Neural crest cell (in vitro differentiated cells): ENCODE measurements around the gene MC1R. TPM values are rescaled to one million over a fixed set of nuclear protein-coding genes. Genes with fewer than 3 reads are reported as not detected.

ENCODE experiments used
- DNase-seq: peaks from one replicate; pipeline ENCODE4 v3.0.0; 2021; ENCODE audit warnings: low read depth, mixed read lengths, low spot score
- H3K27ac Mint-ChIP-seq: one replicate; pipeline ENCODE4 v1.8.0; 2021; ENCODE audit warnings: mild to moderate bottlenecking, mixed read lengths; ENCODE audit not compliant: unreplicated experiment
- H3K27me3 Mint-ChIP-seq: 2 replicates; pipeline ENCODE4 v1.8.0; 2021; ENCODE audit warnings: low read depth, mild to moderate bottlenecking, mixed read lengths
- H3K36me3 Mint-ChIP-seq: 2 replicates; pipeline ENCODE4 v1.8.0; 2021; ENCODE audit warnings: low read depth, mild to moderate bottlenecking, mixed read lengths
- H3K4me1 Mint-ChIP-seq: 2 replicates; pipeline ENCODE4 v1.8.0; 2021; ENCODE audit warnings: mixed read lengths
- H3K4me3 Mint-ChIP-seq: one replicate; pipeline ENCODE4 v1.8.0; 2021; ENCODE audit warnings: mild to moderate bottlenecking, mixed read lengths
- H3K9me3 Mint-ChIP-seq: 2 replicates; pipeline ENCODE4 v1.8.0; 2021; ENCODE audit warnings: mixed read lengths
- total RNA-seq: library from RNA; stranded (reverse); gene quantifications from 2 replicates; pipeline ENCODE4 v1.2.1, GENCODE V29; 2021
- TF ChIP-seq, protein P1 (sequence below): fragments of 200-600 bp; sonication (generic); conservative IDR thresholded peaks from 2 replicates; pipeline ENCODE4 v1.5.0; 2021; ENCODE audit warnings: antibody characterized with exemption, mild to moderate bottlenecking

MC1R gene
- total RNA-seq, 1 donor from 2014 or later, result 8.3 TPM

- Mint-ChIP-seq H3K4me3 (no peak overlapping the region), H3K36me3 (peaks cover 13% of the 10 kb centered on the region), H3K9me3 (no peaks in the 10 kb centered on the region), H3K4me1 (no peaks in the 10 kb centered on the region), H3K27ac (no peak overlapping the region), H3K27me3 (no peaks in the 10 kb centered on the region)
- DNase-seq, result no peak
- TF ChIP-seq, protein P1, sequence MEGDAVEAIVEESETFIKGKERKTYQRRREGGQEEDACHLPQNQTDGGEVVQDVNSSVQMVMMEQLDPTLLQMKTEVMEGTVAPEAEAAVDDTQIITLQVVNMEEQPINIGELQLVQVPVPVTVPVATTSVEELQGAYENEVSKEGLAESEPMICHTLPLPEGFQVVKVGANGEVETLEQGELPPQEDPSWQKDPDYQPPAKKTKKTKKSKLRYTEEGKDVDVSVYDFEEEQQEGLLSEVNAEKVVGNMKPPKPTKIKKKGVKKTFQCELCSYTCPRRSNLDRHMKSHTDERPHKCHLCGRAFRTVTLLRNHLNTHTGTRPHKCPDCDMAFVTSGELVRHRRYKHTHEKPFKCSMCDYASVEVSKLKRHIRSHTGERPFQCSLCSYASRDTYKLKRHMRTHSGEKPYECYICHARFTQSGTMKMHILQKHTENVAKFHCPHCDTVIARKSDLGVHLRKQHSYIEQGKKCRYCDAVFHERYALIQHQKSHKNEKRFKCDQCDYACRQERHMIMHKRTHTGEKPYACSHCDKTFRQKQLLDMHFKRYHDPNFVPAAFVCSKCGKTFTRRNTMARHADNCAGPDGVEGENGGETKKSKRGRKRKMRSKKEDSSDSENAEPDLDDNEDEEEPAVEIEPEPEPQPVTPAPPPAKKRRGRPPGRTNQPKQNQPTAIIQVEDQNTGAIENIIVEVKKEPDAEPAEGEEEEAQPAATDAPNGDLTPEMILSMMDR, result no peak
These were observed 18.7 kb upstream of the MC1R start for GRCh38 chr16:89899879-89900481.

DNA sequence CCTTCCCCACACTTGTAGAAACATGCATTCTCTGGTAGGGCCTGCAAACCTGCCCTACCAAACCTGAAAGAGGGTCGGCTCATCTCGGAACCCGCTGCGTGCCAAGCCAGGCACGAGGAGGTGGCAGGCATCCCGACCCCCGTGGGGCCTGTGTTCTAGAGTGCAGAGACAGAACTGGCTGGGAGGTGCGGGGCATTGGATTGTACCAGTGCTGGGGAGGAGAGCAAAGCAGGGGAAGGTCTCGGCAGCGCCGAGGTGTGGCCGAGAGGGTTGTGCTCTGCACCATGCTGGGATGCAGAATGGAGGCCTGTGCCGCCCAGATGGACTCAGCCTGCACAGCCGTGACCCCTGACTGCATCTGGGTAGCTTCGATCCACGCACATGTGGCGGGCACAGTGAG is 17.8 kb upstream of the MC1R start:
- Mint-ChIP-seq H3K9me3 (no peaks in the 10 kb centered on the region), H3K36me3 (peaks cover 16% of the 10 kb centered on the region), H3K4me3 (no peak overlapping the region), H3K27ac (no peak overlapping the region), H3K27me3 (no peaks in the 10 kb centered on the region), H3K4me1 (no peaks in the 10 kb centered on the region)
- no peak for DNase-seq
- TF ChIP-seq, protein P1, result no peak

- H3K27me3 Mint-ChIP-seq, result no peaks in the 10 kb centered on the region
- no peak for DNase-seq
- no peaks in the 10 kb centered on the region for H3K9me3 Mint-ChIP-seq
- TF ChIP-seq, protein P1, result no peak
- H3K36me3 Mint-ChIP-seq, result peaks cover 29% of the 10 kb centered on the region
- no peaks in the 10 kb centered on the region for H3K4me1 Mint-ChIP-seq
- no peak overlapping the region for H3K27ac Mint-ChIP-seq
- H3K4me3 Mint-ChIP-seq, result no peak overlapping the region
These were observed 15.7 kb upstream of the MC1R start for GRCh38 chr16:89902980-89903379.

DNA sequence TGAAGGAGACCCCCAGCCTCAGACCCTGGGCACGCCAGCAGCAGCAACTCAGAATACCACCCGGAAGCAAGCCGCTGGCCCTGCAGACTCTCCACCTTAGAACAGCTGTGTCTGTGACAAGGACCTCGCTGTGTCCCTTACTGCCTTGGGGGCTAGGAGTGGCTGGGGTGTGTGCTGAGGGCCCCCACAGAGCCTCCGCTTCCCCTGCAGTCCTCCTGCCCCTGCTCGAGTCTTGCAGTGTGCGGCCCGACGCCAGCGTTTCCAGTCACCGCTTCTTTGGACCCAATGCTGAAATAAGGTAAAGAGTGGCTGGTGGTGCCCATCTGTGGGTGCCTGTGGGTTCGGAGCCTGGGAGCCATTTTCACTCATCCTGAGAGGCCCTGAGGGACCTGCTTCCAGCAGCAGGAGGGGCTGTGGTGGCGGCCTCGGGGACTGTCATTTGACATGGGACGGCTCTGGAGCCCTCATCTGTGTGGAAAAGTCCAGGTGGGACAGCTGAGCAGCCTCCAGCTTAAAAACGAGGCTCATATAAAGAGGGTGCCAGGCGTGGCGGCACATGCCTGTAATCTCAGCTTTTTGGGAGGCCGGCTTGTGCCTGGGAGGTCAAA is 14.7 kb upstream of the MC1R start:
- TF ChIP-seq, protein P1, result no peak
- DNase-seq, result no peak
- no peak overlapping the region for H3K4me3 Mint-ChIP-seq
- H3K27ac Mint-ChIP-seq, result no peak overlapping the region
- peaks cover 24% of the 10 kb centered on the region for H3K36me3 Mint-ChIP-seq
- no peaks in the 10 kb centered on the region for H3K4me1 Mint-ChIP-seq
- no peaks in the 10 kb centered on the region for H3K9me3 Mint-ChIP-seq
- no peaks in the 10 kb centered on the region for H3K27me3 Mint-ChIP-seq

DNA sequence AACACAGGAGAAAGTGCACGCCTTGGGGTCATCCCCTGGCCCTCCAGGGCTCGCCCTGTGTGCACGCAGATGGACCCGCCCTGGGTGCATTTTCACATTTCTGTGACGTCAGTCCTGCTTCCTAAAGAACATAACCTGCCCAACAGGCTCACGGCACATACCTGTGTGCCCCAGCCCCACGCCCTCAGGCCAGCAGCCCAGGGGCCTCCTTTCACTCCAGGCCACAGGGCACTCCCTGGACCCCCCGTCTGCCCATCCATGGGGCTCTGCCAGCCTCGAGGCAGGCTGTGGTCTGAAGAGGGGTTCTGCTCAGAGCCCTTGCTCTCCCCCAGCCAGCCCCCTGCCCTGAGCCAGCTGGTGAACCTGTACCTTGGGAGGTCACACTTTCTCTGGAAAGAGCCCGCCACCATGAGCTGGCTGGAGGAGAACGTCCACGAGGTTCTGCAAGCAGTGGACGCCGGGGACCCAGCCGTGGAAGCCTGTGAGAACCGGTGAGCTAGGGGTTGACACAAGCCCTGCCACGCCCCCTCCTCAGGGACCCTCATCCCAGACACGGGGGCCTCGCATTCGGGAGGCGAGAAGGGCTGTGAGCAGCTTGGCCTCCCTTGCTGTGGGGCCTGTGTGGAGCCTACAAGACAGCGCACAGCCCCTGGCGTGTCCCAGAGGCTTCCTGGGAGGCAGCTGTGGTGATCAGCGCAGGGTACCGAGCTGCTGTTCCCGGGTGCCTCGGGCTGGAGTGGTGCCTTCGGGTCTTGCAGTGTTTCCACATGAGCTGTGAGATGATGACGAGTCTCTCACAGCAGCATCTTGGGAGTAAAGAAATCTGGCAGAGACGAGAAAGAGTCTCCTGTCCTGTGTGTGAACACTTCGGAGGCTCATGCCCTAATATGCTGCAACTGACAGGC is 13.8 kb upstream of the MC1R start:
- Mint-ChIP-seq H3K36me3 (peaks cover 19% of the 10 kb centered on the region), H3K4me3 (no peak overlapping the region), H3K27me3 (no peaks in the 10 kb centered on the region), H3K4me1 (no peaks in the 10 kb centered on the region), H3K27ac (no peak overlapping the region), H3K9me3 (no peaks in the 10 kb centered on the region)
- no peak for DNase-seq
- TF ChIP-seq, protein P1, result no peak
